Lung (tissue), 12 donors: Measurements from ENCODE around the gene SHC1. TPM values are rescaled to one million over a fixed set of nuclear protein-coding genes. Genes with fewer than 3 reads are reported as not detected.

Experiments
- ATAC-seq: fragments of 200-7000 bp; cut with Tn5 transposase; one replicate; pipeline ENCODE4 v1.9.1; 2020; ENCODE audit warnings: moderate number of reproducible peaks; ENCODE audit not compliant: insufficient read depth, low FRiP score
- DNase-seq, 3 donors: peaks; one replicate each; pipeline ENCODE4 v3.0.0-alpha.2; 2013 to 2017
- H3K27ac ChIP-seq, 2 donors: one replicate each; pipeline ENCODE4 v1.5.1; 2013; ENCODE audit warnings: mild to moderate bottlenecking in 2 of 2, moderate library complexity in 2 of 2, control low read depth in 1 of 2, inconsistent platforms in 1 of 2, low read depth in 1 of 2, low read length in 1 of 2
- H3K27me3 ChIP-seq, 3 donors: one replicate each; pipeline ENCODE4 v1.5.1; 2013; ENCODE audit warnings: low read length in 2 of 3; ENCODE audit not compliant: control insufficient read depth in 3 of 3, insufficient read depth in 3 of 3
- H3K36me3 ChIP-seq, 4 donors: one replicate each; pipeline ENCODE4 v1.5.1; 2013; ENCODE audit warnings: low read length in 4 of 4, mild to moderate bottlenecking in 1 of 4, moderate library complexity in 1 of 4; ENCODE audit not compliant: control insufficient read depth in 4 of 4, insufficient read depth in 4 of 4
- H3K4me1 ChIP-seq, 5 donors: one replicate each; pipeline ENCODE4 v1.5.1; 2013; ENCODE audit warnings: low read length in 5 of 5, mild to moderate bottlenecking in 2 of 5, moderate library complexity in 1 of 5; ENCODE audit not compliant: control insufficient read depth in 5 of 5, insufficient read depth in 5 of 5
- H3K4me3 ChIP-seq: one replicate; pipeline ENCODE4 v1.5.1; 2013; ENCODE audit warnings: mild to moderate bottlenecking, control low read depth, moderate library complexity
- H3K9ac ChIP-seq, 2 donors: one replicate each; pipeline ENCODE4 v1.5.1; 2013; ENCODE audit warnings: low read length in 2 of 2, control low read depth in 1 of 2; ENCODE audit not compliant: insufficient read depth in 1 of 2
- H3K9me3 ChIP-seq, 4 donors: one replicate each; pipeline ENCODE4 v1.5.1; 2013; ENCODE audit warnings: low read length in 3 of 4, mild to moderate bottlenecking in 1 of 4, moderate library complexity in 1 of 4; ENCODE audit not compliant: control insufficient read depth in 4 of 4, insufficient read depth in 3 of 4
- WGBS, 2 donors: extraction: QIAGEN DNeasy Blood & Tissue Kit; methylation state at CpG; one replicate each; pipeline ENCODE4 v1.1.7; 2013; 5-methylcytosine and 5-hydroxymethylcytosine counted together
- polyA plus RNA-seq, 2 donors: library from polyadenylated mRNA; stranded (reverse); fragments of 200-250 nt; gene quantifications; one replicate each; pipeline ENCODE4 v1.2.1, GENCODE V29; 2013
- total RNA-seq, 2 donors: library from RNA; depleted of rRNA in 1 of 2; stranded (reverse); fragments of >200 nt in 1 of 2; gene quantifications; one replicate each; pipeline ENCODE4 v1.2.1, GENCODE V29; 2014 to 2021
- TF ChIP-seq, protein P1 (sequence below): IDR thresholded peaks from 2 replicates; pipeline ENCODE4 v1.5.1; 2012; ENCODE audit warnings: mild to moderate bottlenecking; ENCODE audit errors: control extremely low read depth, extremely low read depth
- donor health status: control.
- donor health status: control.
- donor health status: Bipolar disorder and iron deficiency.
- donor health status: healthy.
- donor health status: DM: yes; HTN: yes; CAD: no.

SHC1 gene
- total and polyA plus RNA-seq, 4 donors, result 67.6 to 136 (median 93.8) TPM

DNA sequence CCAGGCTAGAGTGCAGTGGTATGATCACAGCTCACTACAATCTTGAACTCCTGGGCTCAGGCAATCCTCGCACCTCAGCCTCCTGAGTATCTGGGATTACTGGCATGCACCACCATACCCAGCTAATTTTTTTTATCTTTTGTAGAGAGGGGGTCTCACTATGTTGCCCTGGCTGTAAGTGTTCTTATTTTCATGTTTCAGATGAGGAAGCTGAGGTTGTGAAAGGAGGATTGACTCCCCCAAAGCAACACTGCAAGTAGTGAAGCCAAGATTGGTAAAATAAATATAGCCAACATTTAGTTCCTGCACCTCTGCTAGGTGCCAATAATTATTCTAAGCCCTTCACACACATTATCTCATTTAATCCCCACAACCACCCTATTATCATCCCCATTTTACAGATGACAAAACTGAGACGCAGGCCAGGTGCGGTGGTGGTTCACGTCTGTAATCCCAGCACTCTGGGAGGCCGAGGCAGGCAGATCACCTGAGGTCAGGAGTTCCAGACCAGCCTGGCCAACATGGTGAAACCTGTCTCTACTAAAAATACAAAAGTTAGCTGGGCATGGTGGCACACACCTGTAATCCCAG, 36.1 kb downstream of the SHC1 start:
- no peak overlapping the region for H3K9ac ChIP-seq
- H3K4me1 ChIP-seq, result peaks cover 0 to 12% (median 8%) of the 10 kb centered on the region in 5 donors
- 96% methylated on average over 5 of the region's 5 CpGs for WGBS, 2 donors
- TF ChIP-seq, protein P1, sequence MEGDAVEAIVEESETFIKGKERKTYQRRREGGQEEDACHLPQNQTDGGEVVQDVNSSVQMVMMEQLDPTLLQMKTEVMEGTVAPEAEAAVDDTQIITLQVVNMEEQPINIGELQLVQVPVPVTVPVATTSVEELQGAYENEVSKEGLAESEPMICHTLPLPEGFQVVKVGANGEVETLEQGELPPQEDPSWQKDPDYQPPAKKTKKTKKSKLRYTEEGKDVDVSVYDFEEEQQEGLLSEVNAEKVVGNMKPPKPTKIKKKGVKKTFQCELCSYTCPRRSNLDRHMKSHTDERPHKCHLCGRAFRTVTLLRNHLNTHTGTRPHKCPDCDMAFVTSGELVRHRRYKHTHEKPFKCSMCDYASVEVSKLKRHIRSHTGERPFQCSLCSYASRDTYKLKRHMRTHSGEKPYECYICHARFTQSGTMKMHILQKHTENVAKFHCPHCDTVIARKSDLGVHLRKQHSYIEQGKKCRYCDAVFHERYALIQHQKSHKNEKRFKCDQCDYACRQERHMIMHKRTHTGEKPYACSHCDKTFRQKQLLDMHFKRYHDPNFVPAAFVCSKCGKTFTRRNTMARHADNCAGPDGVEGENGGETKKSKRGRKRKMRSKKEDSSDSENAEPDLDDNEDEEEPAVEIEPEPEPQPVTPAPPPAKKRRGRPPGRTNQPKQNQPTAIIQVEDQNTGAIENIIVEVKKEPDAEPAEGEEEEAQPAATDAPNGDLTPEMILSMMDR, result no peak
- H3K36me3 ChIP-seq, result peaks cover 0 to 6% (median 0%) of the 10 kb centered on the region in 4 donors
- no peak for DNase-seq
- H3K9me3 ChIP-seq, result no peaks in the 10 kb centered on the region
- H3K27me3 ChIP-seq, result no peaks in the 10 kb centered on the region
- no peak overlapping the region for H3K4me3 ChIP-seq
- ATAC-seq, result no peak
- H3K27ac ChIP-seq, result no peak overlapping the region

DNA sequence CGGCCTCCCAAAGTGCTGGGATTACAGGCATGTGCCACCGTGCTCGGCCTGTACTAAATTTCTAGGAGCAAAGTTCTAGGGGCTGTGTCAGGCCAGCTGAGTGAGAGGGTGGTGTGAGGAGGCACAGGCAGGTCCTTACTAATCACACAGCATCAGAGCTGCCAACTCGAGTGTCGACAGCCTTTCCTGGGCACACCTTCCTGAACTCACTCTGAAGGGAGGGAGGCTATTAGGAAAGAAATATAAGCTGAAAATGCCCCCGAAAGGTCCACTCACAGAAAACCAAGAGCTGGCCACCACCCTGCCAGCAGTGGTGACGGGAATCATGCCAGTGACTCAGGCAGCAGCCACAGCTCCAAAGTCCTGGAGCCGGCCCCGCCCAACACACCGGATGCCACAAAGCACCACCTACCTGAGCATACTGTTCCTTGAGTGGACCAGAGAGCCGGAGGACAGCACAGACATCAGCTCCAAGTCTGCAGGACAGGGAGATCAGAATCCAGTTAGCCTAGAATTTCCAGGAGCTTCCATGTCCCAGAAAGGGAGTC, 38.5 kb downstream of the SHC1 start:
- H3K4me1 ChIP-seq, result peaks cover 0 to 8% (median 4%) of the 10 kb centered on the region in 5 donors
- 76 to 92% methylated on average over 11 of the region's 11 CpGs for WGBS, 2 donors
- DNase-seq (no peak), ATAC-seq (peak; percentile 23)
- no peaks in the 10 kb centered on the region for H3K27me3 ChIP-seq
- peaks cover 0 to 21% (median 8%) of the 10 kb centered on the region in 4 donors for H3K36me3 ChIP-seq
- peak overlapping the region in 1 of 2 donors; percentile 80 for H3K27ac ChIP-seq
- TF ChIP-seq, protein P1, result no peak
- no peak overlapping the region for H3K4me3 ChIP-seq
- H3K9ac ChIP-seq, result no peak overlapping the region
- no peaks in the 10 kb centered on the region for H3K9me3 ChIP-seq

DNA sequence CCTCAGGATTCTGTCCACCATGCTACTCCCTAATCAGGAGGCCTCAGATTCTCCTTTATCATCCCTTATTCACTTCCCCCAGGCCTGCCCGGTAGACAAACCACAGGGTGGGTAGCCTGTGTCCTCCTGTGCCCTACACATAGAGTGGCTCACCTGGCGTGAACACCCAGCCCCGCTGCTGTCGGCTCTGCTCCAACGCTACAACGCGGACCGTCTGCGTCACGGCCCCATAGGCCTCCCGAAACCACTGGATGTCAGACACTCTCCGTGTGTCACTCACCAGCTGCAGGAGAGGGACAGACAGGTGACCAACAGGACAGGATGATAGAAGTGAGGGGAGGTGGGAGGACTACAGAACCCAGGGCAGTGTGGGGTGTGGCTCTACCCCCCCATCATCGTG, 44.3 kb downstream of the SHC1 start:
- no peaks in the 10 kb centered on the region for H3K9me3 ChIP-seq

More for the DNA sequence above, 44.3 kb downstream of the SHC1 start:
- no peaks in the 10 kb centered on the region for H3K4me1 ChIP-seq
- ATAC-seq (no peak), DNase-seq (no peak)
- H3K9ac ChIP-seq, result no peak overlapping the region
- H3K4me3 ChIP-seq, result no peak overlapping the region
- H3K36me3 ChIP-seq, result peaks cover 0 to 60% (median 23%) of the 10 kb centered on the region in 4 donors
- no peaks in the 10 kb centered on the region for H3K27me3 ChIP-seq
- TF ChIP-seq, protein P1, result no peak
- WGBS, 2 donors, result 72 to 81% methylated on average over 13 of the region's 13 CpGs
- no peak overlapping the region for H3K27ac ChIP-seq
